Central memory CD8-positive, alpha-beta T cell (primary cell): ENCODE measurements around the gene RRP15.
A peak's percentile ranks its signal among the peaks of the same experiment; 100 is the strongest.

ENCODE experiments used
- ATAC-seq: fragments of 150-1000 bp; cut with Tn5 transposase; replicated peaks from 2 replicates; pipeline ENCODE4 v1.10.0; 2022; ENCODE audit warnings: mild to moderate bottlenecking, moderate FRiP score, moderate number of reproducible peaks; ENCODE audit not compliant: poor library complexity, severe bottlenecking; ENCODE audit errors: extremely low read depth
- DNase-seq, 2 donors: peaks; one replicate each; pipeline ENCODE4 v3.0.0; 2021; ENCODE audit warnings: low spot score in 2 of 2
- H3K27ac Mint-ChIP-seq: one replicate; pipeline ENCODE4 v1.8.0; 2022; ENCODE audit warnings: low read depth, mild to moderate bottlenecking, moderate library complexity, mixed read lengths
- H3K27me3 Mint-ChIP-seq: one replicate; pipeline ENCODE4 v1.8.0; 2022; ENCODE audit warnings: mixed read lengths
- H3K36me3 Mint-ChIP-seq: one replicate; pipeline ENCODE4 v1.8.0; 2022; ENCODE audit warnings: mild to moderate bottlenecking, moderate library complexity, mixed read lengths; ENCODE audit not compliant: insufficient read depth
- H3K4me1 Mint-ChIP-seq: one replicate; pipeline ENCODE4 v1.8.0; 2022; ENCODE audit warnings: mixed read lengths
- H3K4me3 Mint-ChIP-seq: one replicate; pipeline ENCODE4 v1.8.0; 2022; ENCODE audit warnings: mild to moderate bottlenecking, moderate library complexity, mixed read lengths
- H3K9me3 Mint-ChIP-seq: one replicate; pipeline ENCODE4 v1.8.0; 2022; ENCODE audit warnings: mixed read lengths

The RRP15 gene

GRCh38 chr1:218374401-218375353, 89.6 kb downstream of the RRP15 start:
- peaks cover 34% of the 10 kb centered on the region for H3K27me3 Mint-ChIP-seq
- ATAC-seq: no peak

GRCh38 chr1:218376722-218377121, 91.6 kb downstream of the RRP15 start:
- no peak for DNase-seq
- Mint-ChIP-seq H3K9me3 (no peaks in the 10 kb centered on the region), H3K4me3 (no peak overlapping the region), H3K4me1 (peaks cover 9% of the 10 kb centered on the region), H3K36me3 (no peaks in the 10 kb centered on the region), H3K27ac (no peak overlapping the region), H3K27me3 (peaks cover 51% of the 10 kb centered on the region)
- ATAC-seq: no peak

More at GRCh38 chr1:218374401-218375353, 89.6 kb downstream of the RRP15 start:
- no peaks in the 10 kb centered on the region for H3K36me3 Mint-ChIP-seq
- H3K9me3 Mint-ChIP-seq: no peaks in the 10 kb centered on the region
- no peak overlapping the region for H3K27ac Mint-ChIP-seq
- peaks cover 9% of the 10 kb centered on the region for H3K4me1 Mint-ChIP-seq
- no peak for DNase-seq
- no peak overlapping the region for H3K4me3 Mint-ChIP-seq

- Mint-ChIP-seq H3K27me3 (peaks cover 56% of the 10 kb centered on the region), H3K9me3 (no peaks in the 10 kb centered on the region), H3K4me1 (peaks cover 9% of the 10 kb centered on the region), H3K27ac (no peak overlapping the region), H3K36me3 (no peaks in the 10 kb centered on the region), H3K4me3 (no peak overlapping the region)
- ATAC-seq (peak; percentile 76), DNase-seq (peak in 1 of 2 donors; percentile 11)
These were observed 92.1 kb downstream of the RRP15 start for GRCh38 chr1:218377143-218377660.

GRCh38 chr1:218380125-218380977, 95.3 kb downstream of the RRP15 start:
- H3K4me1 Mint-ChIP-seq: peaks cover 9% of the 10 kb centered on the region
- H3K27me3 Mint-ChIP-seq: peaks cover 70% of the 10 kb centered on the region
- H3K36me3 Mint-ChIP-seq: no peaks in the 10 kb centered on the region
- H3K27ac Mint-ChIP-seq: no peak overlapping the region
- no peaks in the 10 kb centered on the region for H3K9me3 Mint-ChIP-seq
- DNase-seq: no peak
- ATAC-seq: no peak
- no peak overlapping the region for H3K4me3 Mint-ChIP-seq

GRCh38 chr1:218382261-218382660, 97.2 kb downstream of the RRP15 start:
- Mint-ChIP-seq H3K27me3 (peaks cover 66% of the 10 kb centered on the region), H3K4me3 (no peak overlapping the region)
- no peak for ATAC-seq

GRCh38 chr1:218383051-218383450, 98.0 kb downstream of the RRP15 start:
- no peaks in the 10 kb centered on the region for H3K4me1 Mint-ChIP-seq
- no peaks in the 10 kb centered on the region for H3K36me3 Mint-ChIP-seq
- peaks cover 66% of the 10 kb centered on the region for H3K27me3 Mint-ChIP-seq
- DNase-seq (no peak), ATAC-seq (no peak)
- H3K9me3 Mint-ChIP-seq: no peaks in the 10 kb centered on the region
- no peak overlapping the region for H3K4me3 Mint-ChIP-seq
- H3K27ac Mint-ChIP-seq: no peak overlapping the region

More at GRCh38 chr1:218382261-218382660, 97.2 kb downstream of the RRP15 start:
- Mint-ChIP-seq H3K27ac (no peak overlapping the region), H3K4me1 (peaks cover 6% of the 10 kb centered on the region), H3K9me3 (no peaks in the 10 kb centered on the region), H3K36me3 (no peaks in the 10 kb centered on the region)
- no peak for DNase-seq

- no peak overlapping the region for H3K27ac Mint-ChIP-seq
- no peak for ATAC-seq
These were observed 98.6 kb downstream of the RRP15 start for GRCh38 chr1:218383681-218384080.

GRCh38 chr1:218384581-218384993, 99.5 kb downstream of the RRP15 start:
- no peak for DNase-seq
- peaks cover 59% of the 10 kb centered on the region for H3K27me3 Mint-ChIP-seq
- no peak overlapping the region for H3K4me3 Mint-ChIP-seq
- no peak overlapping the region for H3K27ac Mint-ChIP-seq
- ATAC-seq: no peak
- H3K36me3 Mint-ChIP-seq: no peaks in the 10 kb centered on the region
- H3K9me3 Mint-ChIP-seq: no peaks in the 10 kb centered on the region
- no peaks in the 10 kb centered on the region for H3K4me1 Mint-ChIP-seq

More at GRCh38 chr1:218383681-218384080, 98.6 kb downstream of the RRP15 start:
- Mint-ChIP-seq H3K9me3 (no peaks in the 10 kb centered on the region), H3K4me1 (no peaks in the 10 kb centered on the region), H3K4me3 (no peak overlapping the region), H3K36me3 (no peaks in the 10 kb centered on the region), H3K27me3 (peaks cover 66% of the 10 kb centered on the region)
- no peak for DNase-seq
